Cortex of kidney (tissue), 1 donor: ENCODE measurements around the gene PTP4A2.
"Not testable (repeated sequence)": the region's sequence is repeated elsewhere in the genome, so short reads cannot be mapped to it uniquely, and the experiment has no call there.

Experiments
- DNase-seq: peaks from one replicate; lab custom pipeline; 2025; lab: John Stamatoyannopoulos, UW

Gene PTP4A2

GRCh38 chr1:31924839-31925238 lies 13.3 kb downstream of the PTP4A2 start:
- DNase-seq, result no peak

GRCh38 chr1:31923901-31924535 lies 14.2 kb downstream of the PTP4A2 start:
- no peak for DNase-seq

DNA sequence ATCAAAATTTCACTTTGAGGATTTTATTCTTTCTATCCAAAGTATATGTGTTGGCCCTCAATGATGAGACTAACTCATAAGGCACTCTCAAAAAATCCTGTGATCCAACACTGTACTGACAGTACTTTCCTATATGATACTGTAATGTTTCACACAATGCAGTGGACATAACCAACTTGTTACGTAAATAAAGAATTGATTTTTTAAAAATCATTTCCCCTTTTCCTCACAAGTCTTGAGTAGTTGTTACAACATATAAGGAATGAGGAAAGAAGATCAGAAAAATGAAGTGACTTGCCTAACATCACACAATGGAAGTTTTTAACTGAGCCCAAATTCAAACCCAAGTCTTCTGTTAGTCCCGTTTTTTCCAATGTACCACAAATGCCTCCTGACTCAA lies 17.2 kb downstream of the PTP4A2 start:
- DNase-seq, result no peak

DNA sequence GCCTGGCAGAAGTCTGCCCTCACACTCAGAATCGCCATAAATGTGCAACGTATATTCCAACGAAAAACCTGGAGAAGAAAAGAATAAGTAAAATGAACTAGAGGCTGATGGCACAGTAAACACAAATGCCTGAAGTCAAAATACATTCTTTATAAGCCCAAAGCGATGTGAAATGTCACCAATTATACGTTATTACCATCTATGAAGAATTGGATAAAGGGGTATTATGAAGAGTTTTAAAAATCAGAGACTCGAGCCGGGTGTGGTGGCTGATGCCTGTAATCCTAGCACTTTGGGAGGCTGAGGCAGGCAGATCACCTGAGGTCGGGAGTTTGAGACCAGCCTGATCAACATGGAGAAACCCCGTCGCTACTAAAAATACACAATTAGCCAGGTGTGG lies 18.6 kb downstream of the PTP4A2 start:
- DNase-seq, result no peak

DNA sequence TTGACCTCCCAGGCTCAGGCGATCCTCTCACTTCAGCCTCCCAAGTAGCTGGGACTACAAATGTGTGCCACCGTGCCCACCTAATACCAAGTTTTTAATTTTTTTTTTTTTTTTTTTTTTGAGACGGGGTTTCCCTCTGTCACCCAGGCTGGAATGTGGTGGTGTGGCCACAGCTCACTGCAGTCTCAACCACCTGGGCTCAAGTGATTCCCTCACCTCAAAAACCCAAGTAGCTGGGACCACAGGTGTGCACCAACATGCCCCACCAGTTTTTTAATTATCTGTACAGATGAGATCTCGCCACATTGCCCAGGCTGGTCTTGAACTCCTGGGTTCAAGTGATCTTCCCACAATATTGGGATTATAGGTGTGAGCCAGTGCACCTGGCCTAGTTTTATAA lies 22.7 kb downstream of the PTP4A2 start:
- DNase-seq, result no peak

GRCh38 chr1:31913968-31914367 lies 24.2 kb downstream of the PTP4A2 start:
- no peak for DNase-seq

DNA sequence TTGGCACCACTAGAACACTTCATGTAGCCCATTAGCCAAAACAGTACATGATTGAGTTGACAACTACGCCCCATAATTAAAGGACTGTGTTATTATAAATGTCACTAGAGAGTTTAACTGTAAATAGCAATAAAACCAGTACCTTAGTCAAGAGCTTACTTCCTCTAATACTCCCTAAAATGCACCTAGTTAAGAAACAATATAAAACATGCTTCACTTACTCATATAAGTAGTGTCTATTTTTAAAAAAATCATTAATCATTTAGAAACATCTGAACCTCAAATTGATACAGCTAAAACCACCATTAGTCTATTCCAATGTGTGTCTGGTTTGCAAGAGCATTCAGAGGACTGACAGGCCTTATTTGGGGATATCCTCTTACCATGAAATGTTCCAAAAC lies 25.3 kb downstream of the PTP4A2 start:
- no peak for DNase-seq

- no peak for DNase-seq
Measured at GRCh38 chr1:31911994-31912780, 26.0 kb downstream of the PTP4A2 start.

GRCh38 chr1:31910933-31911332 lies 27.2 kb downstream of the PTP4A2 start:
- DNase-seq, result no peak

GRCh38 chr1:31909691-31910090 lies 28.5 kb downstream of the PTP4A2 start:
- DNase-seq, result no peak

DNA sequence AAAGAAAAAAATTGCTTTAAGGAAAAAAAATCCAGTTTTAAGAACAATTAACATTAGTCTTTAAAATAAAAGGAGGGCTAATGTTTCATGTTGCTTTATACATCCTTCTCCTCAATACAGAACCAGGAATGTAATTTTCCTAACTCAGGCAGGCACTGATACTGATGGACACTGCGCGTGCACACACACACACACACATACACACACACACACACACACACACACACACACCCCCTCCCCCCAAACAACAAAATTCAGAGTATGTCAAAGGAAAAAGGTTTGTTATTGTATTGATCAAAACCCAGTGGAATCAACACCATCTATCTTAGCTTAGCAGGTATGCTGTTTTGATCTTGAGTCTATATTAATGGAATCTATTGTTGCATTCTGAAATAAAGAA lies 31.6 kb downstream of the PTP4A2 start:
- no peak for DNase-seq

- DNase-seq, result no peak
Measured at GRCh38 chr1:31905681-31906080, 32.5 kb downstream of the PTP4A2 start.

DNA sequence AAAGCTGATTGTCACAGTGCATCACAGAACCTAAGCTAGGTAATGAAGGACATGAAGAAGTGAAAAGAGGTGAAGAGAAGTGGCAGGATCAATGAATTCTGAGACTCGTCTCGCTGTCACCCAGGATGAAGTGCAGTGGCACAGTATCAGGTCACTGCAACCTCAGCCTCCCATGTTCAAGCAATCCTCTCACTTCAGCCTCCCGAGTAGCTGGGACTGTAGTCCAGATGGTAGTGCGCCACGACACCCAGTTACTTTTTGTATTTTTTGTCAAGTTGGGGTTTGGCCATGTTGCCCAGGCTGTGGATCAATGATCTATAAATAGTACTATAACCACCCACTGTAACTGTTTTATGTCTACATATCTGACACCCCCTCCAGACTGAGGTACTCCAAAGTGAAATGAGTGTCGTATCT lies 33.1 kb downstream of the PTP4A2 start:
- no peak for DNase-seq

GRCh38 chr1:31904339-31905092 lies 33.7 kb downstream of the PTP4A2 start:
- DNase-seq, result no peak

DNA sequence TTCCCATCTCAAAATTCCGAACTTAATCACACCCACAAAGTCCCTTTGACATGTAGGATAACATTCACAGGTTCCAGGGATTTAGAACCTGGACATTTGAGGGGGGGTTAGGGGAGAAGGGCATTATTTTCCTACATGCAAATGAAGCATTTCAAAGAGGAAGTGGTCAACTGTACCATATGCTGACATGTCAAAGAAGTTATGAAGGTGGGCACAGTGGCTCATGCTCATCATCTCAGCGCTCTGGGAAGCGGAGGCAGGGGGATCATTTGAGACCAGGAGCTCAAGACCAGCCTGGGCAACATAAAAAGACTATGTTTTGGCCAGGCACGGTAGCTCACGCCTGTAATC lies 35.7 kb downstream of the PTP4A2 start:
- no peak for DNase-seq

DNA sequence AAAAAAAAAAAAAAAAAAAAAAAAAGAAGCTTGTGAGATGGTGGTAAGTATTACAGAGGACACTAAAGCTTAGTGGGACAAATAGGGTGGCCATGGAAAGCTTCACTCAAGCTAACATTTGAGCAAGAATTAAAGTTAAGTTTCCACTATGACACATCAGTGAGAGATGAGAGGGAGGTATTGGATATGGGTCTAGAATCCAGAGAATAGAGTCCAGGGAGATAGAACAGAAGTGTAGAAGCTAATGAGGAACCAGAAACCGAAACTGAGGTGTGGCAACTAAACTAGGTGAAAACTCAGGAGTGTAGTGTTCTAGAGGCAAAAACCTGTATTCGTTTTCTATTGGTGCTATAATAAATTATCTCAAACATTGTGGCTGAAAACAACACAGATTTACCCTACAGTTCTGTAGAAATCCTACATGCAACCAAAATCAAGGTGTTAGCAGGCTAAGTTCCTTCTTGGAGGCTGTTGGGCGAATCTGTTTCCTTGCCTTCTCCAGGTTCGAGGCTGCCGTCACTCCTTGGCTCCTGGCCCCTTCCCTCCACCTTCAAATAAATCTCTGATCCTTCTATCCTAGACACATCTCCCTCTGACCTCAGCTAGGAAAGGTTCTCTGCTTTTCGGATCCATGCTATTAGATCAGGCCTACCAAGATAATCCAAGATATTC lies 36.2 kb downstream of the PTP4A2 start:
- DNase-seq, result no peak

GRCh38 chr1:31900790-31901189 lies 37.4 kb downstream of the PTP4A2 start:
- DNase-seq, result no peak

GRCh38 chr1:31897526-31898100 lies 40.6 kb downstream of the PTP4A2 start:
- DNase-seq, result no peak

DNA sequence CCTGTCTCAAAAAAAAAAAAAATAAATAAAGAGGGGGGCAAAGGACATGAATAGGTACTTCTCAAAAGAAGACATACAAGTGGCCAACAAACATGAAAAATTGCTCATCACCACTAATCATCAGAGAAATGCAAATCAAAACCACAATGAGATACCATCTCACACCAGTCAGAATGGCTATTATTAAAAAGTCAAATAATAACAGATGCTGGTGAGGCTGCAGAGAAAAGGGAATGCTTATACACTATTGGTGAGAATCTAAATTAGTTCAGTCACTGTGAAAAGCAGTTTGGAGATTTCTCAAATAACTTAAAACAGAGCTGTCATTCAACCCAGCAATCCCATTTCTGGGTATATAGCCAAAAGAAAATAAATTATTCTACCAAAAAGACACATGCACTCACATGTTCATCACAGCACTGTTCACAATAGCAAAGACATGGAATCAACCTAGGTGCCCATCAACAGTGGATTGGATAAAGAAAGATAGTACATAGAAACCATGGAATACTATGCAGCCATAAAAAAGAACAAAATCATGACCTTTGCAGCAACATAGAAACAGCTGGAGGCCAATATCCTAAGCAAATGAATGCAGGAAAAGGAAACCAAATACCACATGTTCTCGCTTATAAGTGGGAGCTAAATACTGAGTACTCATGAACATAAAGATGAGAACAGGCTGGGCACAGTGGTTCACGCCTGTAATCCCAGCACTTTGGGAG lies 42.5 kb downstream of the PTP4A2 start:
- DNase-seq, result not testable (repeated sequence)

DNA sequence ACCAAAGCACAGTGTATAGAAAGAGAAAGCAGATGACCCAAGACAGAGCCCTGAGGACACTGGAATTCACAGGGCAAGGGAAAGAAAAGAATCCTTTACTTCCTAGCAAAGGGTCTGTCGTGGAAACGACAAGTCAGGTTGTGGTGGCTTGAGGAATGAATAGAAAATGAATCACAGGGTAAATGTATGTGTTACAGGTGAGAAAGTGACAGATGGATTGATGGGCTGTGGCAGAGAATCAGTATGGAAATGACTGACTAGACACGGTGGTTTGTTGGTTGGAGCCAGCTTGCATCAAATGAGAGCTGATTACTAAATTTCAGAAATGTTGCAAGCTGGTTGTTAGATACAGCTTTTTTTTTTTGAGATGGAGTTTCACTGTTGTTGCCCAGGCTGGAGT lies 46.9 kb downstream of the PTP4A2 start:
- no peak for DNase-seq

GRCh38 chr1:31888291-31888690 lies 49.9 kb downstream of the PTP4A2 start:
- DNase-seq, result no peak

DNA sequence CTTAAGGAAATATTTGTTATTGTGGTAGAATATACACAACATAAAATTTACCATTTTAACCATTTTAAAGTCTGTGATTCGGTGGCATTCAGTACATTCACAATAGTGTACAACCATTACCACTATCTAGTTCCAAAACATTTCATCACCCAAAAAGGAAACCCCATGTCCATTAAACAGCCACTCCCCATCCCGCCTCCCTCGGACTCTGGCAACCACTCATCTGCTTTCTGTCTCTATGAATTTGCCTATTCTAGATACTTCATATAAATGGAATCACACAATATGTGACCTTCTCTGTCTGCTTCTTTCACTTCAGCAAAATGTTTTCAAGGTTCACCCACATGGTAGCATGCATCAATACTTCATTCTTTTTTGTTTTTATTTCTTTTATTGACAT lies 51.3 kb downstream of the PTP4A2 start:
- DNase-seq, result no peak
